ENCODE data around the gene CRISP1. TPM values are rescaled to one million over a fixed set of nuclear protein-coding genes. Genes with fewer than 3 reads are reported as not detected.

CRISP1 gene
- total RNA-seq, 2 donors from 2014 or later = not detected

Other genes with a start within 250 kb of the CRISP1 start
- gene RHAG, start 229.7 kb downstream of the CRISP1 start, total RNA-seq = under 1 TPM in 1 of 2 donors, not detected in 1; 0.28 TPM
- not detected for gene CRISP2, start 153.0 kb downstream of the CRISP1 start, total RNA-seq
- gene CRISP3, start 122.1 kb downstream of the CRISP1 start, total RNA-seq = under 1 TPM; 0.10 to 0.19 TPM
- gene PGK2, start 79.2 kb downstream of the CRISP1 start, total RNA-seq = not detected
- not detected for gene DEFB114, start 97.6 kb upstream of the CRISP1 start, total RNA-seq
- not detected for gene DEFB113, start 103.1 kb upstream of the CRISP1 start, total RNA-seq
- not detected for gene DEFB110, start 155.5 kb upstream of the CRISP1 start, total RNA-seq
- gene DEFB112, start 183.4 kb upstream of the CRISP1 start, total RNA-seq = not detected